Transverse colon (tissue), 4 donors: ENCODE results near the gene LAMTOR2.

Experiments
- EP300 ChIP-seq: sonication (generic); formaldehyde crosslinking; IDR thresholded peaks from one replicate; pipeline ENCODE4 v1.6.1; 2017; ENCODE audit warnings: antibody characterized with exemption, low read depth
- POLR2A ChIP-seq: fragments of 450-650 bp; IDR thresholded peaks from one replicate; pipeline ENCODE4 v1.6.1; 2016; ENCODE audit warnings: antibody characterized with exemption, mild to moderate bottlenecking, moderate library complexity
- POLR2AphosphoS5 ChIP-seq, 3 donors: sonication (generic); formaldehyde crosslinking; IDR thresholded peaks; one replicate each; pipeline ENCODE4 v1.6.1; 2016; ENCODE audit warnings: antibody characterized with exemption in 3 of 3
- TF ChIP-seq, protein P1 (sequence below), 5 experiments: fragments of 200-600 bp in 3 of 5; fragments of 450-650 bp in 2 of 5; sonication (generic) in 3 of 5; IDR thresholded peaks; 1 replicate in 2 of 5; 2 replicates in 3 of 5; pipeline ENCODE4 v1.5.1; 2016 to 2017; ENCODE audit warnings: antibody characterized with exemption in 5 of 5, inconsistent platforms in 3 of 5, mild to moderate bottlenecking in 2 of 5, moderate library complexity in 1 of 5

DNA sequence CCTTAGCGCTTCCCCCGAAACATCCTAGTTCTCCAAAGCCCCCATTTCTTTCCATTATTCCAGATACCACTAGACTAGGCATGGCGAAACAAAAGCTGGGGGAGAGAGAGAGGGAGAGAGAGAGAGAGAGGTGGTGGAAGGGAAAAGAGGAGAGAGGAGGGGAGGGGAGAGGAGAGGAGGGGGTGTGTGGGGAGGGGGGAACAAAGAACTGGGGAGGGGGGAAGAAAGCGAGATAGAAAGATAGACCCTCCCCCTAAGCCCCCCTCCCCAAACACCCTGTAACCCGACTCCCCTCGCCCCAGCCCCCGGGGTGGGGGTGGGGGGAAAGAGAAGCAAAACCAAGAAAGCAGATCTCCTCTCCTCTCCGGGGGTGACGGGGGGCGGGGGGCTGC is 27.3 kb downstream of the LAMTOR2 start:
- TF ChIP-seq, protein P1, sequence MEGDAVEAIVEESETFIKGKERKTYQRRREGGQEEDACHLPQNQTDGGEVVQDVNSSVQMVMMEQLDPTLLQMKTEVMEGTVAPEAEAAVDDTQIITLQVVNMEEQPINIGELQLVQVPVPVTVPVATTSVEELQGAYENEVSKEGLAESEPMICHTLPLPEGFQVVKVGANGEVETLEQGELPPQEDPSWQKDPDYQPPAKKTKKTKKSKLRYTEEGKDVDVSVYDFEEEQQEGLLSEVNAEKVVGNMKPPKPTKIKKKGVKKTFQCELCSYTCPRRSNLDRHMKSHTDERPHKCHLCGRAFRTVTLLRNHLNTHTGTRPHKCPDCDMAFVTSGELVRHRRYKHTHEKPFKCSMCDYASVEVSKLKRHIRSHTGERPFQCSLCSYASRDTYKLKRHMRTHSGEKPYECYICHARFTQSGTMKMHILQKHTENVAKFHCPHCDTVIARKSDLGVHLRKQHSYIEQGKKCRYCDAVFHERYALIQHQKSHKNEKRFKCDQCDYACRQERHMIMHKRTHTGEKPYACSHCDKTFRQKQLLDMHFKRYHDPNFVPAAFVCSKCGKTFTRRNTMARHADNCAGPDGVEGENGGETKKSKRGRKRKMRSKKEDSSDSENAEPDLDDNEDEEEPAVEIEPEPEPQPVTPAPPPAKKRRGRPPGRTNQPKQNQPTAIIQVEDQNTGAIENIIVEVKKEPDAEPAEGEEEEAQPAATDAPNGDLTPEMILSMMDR (IDR thresholded peaks at IDR 0.05), result no peak
- TF ChIP-seq POLR2A (no peak), POLR2AphosphoS5 (IDR thresholded peaks at IDR 0.05) (no peak), EP300 (no peak)
